T-cell (primary cell): Measurements from ENCODE around the gene PLD4. TPM values are rescaled to one million over a fixed set of nuclear protein-coding genes. Genes with fewer than 3 reads are reported as not detected.
A peak's percentile ranks its signal among the peaks of the same experiment; 100 is the strongest.

Source experiments
- ATAC-seq, 4 experiments: fragments of 200-7000 bp in 3 of 4; fragments of 150-1000 bp in 1 of 4; cut with Tn5 transposase; replicated peaks in 1 of 4; 1 replicate in 3 of 4; 2 replicates in 1 of 4; pipeline ENCODE4 v1.10.0; 2021; ENCODE audit warnings: moderate library complexity in 3 of 4, mild to moderate bottlenecking in 2 of 4, moderate number of reproducible peaks in 1 of 4
- CTCF ChIA-PET, 2 donors: fragments of 300-600 bp; sonication (Branson Sonifier 250); formaldehyde crosslinking; loops; one replicate each; lab custom pipeline; 2022; ENCODE audit warnings: antibody characterized with exemption in 2 of 2; lab: Charles Lee
- POLR2A ChIA-PET, 2 donors: fragments of 300-600 bp; sonication (Branson Sonifier 250); formaldehyde crosslinking; loops; one replicate each; lab custom pipeline; 2022; ENCODE audit warnings: antibody characterized with exemption in 2 of 2; lab: Charles Lee
- DNase-seq, 35 experiments: peaks; one replicate each; pipeline versions ENCODE4 v3.0.0 to v3.0.0-alpha.2; 2013 to 2023
- H3K27ac ChIP-seq: one replicate; pipeline ENCODE4 v1.5.1; 2013; ENCODE audit warnings: low read length
- H3K27me3 ChIP-seq, 2 experiments: replicated peaks in 1 of 2; 1 replicate in 1 of 2; 2 replicates in 1 of 2; pipeline versions ENCODE4 v1.6.1 to v1.7.0; 2013; ENCODE audit warnings: low read length in 1 of 2, mixed read lengths in 1 of 2; ENCODE audit not compliant: control insufficient read depth in 2 of 2, insufficient read depth in 2 of 2; ENCODE audit errors: extremely low read depth in 1 of 2
- H3K36me3 ChIP-seq, 2 donors: 1 replicate in 1 of 2; 2 replicates in 1 of 2; pipeline versions ENCODE4 v1.6.1 to v1.7.0; 2013; ENCODE audit warnings: low read length in 1 of 2; ENCODE audit not compliant: control insufficient read depth in 2 of 2, insufficient read depth in 1 of 2; ENCODE audit errors: extremely low read depth in 1 of 2
- H3K4me1 ChIP-seq, 2 experiments: 1 replicate in 1 of 2; 2 replicates in 1 of 2; pipeline versions ENCODE4 v1.6.1 to v1.7.0; 2013; ENCODE audit warnings: low read length in 2 of 2, mixed read lengths in 1 of 2; ENCODE audit not compliant: insufficient read depth in 2 of 2, control insufficient read depth in 1 of 2; ENCODE audit errors: extremely low read depth in 1 of 2
- H3K4me3 ChIP-seq, 2 donors: 1 replicate in 1 of 2; 2 replicates in 1 of 2; pipeline versions ENCODE4 v1.5.1 to v1.7.0; 2013; ENCODE audit warnings: mild to moderate bottlenecking in 2 of 2, low read length in 1 of 2, moderate library complexity in 1 of 2; ENCODE audit not compliant: control insufficient read depth in 1 of 2; ENCODE audit errors: extremely low read depth in 1 of 2
- H3K9me3 ChIP-seq: 2 replicates; pipeline ENCODE4 v1.7.0; 2013
- H3K27ac Mint-ChIP-seq, 2 donors: one replicate each; pipeline ENCODE4 v1.8.0; 2020 to 2021; ENCODE audit warnings: mild to moderate bottlenecking in 2 of 2, mixed read lengths in 2 of 2
- H3K27me3 Mint-ChIP-seq, 2 donors: one replicate each; pipeline ENCODE4 v1.8.0; 2021 to 2022; ENCODE audit warnings: mixed read lengths in 2 of 2
- H3K36me3 Mint-ChIP-seq: one replicate; pipeline ENCODE4 v1.8.0; 2021; ENCODE audit warnings: mixed read lengths
- H3K4me1 Mint-ChIP-seq, 3 donors: one replicate each; pipeline ENCODE4 v1.8.0; 2020 to 2022; ENCODE audit warnings: mixed read lengths in 3 of 3, mild to moderate bottlenecking in 1 of 3
- H3K4me3 Mint-ChIP-seq, 3 donors: one replicate each; pipeline ENCODE4 v1.8.0; 2020 to 2022; ENCODE audit warnings: mild to moderate bottlenecking in 3 of 3, mixed read lengths in 3 of 3, moderate library complexity in 3 of 3
- H3K9me3 Mint-ChIP-seq, 3 donors: one replicate each; pipeline ENCODE4 v1.8.0; 2020 to 2022; ENCODE audit warnings: mixed read lengths in 3 of 3
- WGBS: methylation state at CpG from one replicate; pipeline ENCODE4 v1.1.5; 2013; ENCODE audit warnings: missing lambda C conversion rate; ENCODE audit not compliant: insufficient coverage; 5-methylcytosine and 5-hydroxymethylcytosine counted together
- total RNA-seq, 35 experiments: library from RNA in 6 of 35; stranded (reverse) in 6 of 35; fragments of 120-200 nt in 1 of 35; gene quantifications; one replicate each; pipeline versions ENCODE4 v1.2.1 to v1.2.4 and lab custom pipeline; 2013 to 2026

PLD4 gene
- total RNA-seq, 5 donors from 2014 or later (not counting 1 experiment from before 2014, with no cell fraction given), result 0.65 to 4.9 (median 3.9) TPM

- H3K36me3 Mint-ChIP-seq, result no peaks in the 10 kb centered on the region
- peaks cover 14 to 20% of the 10 kb centered on the region in 2 donors for H3K27me3 Mint-ChIP-seq
- H3K9me3 Mint-ChIP-seq, result no peaks in the 10 kb centered on the region
- Histone ChIP-seq H3K4me1 (peaks cover 0 to 30% of the 10 kb centered on the region in 2 experiments), H3K4me3 (peak within 1 kb of the TSS in 1 of 2 donors; percentile 68), H3K36me3 (no peaks in the 10 kb centered on the region), H3K27ac (no peak within 1 kb of the TSS), H3K27me3 (peaks cover 0 to 55% of the 10 kb centered on the region in 2 experiments), H3K9me3 (no peaks in the 10 kb centered on the region)
- peak; percentile 68 to 83 (median 72) for ATAC-seq
- H3K27ac Mint-ChIP-seq, result peak within 1 kb of the TSS in 1 of 2 donors; percentile 15
- WGBS, result 4% methylated on average over 106 of the region's 111 CpGs
- DNase-seq, result peak in 16 of 35 experiments; percentile 11 to 65 (median 34)
- H3K4me3 Mint-ChIP-seq, result peak within 1 kb of the TSS; percentile 72 to 78 (median 75)
- peaks cover 10 to 16% (median 13%) of the 10 kb centered on the region in 3 donors for H3K4me1 Mint-ChIP-seq
- POLR2A ChIA-PET, result no interaction called here
- CTCF ChIA-PET, result interaction anchor here in 1 of 2 donors (0.6 kb wide), 1 partner anchor 60 kb away, joined by 3 read pairs; no protein-coding TSS in a partner anchor
These were observed 53.3 kb downstream of the PLD4 start, which contains the start of gene AHNAK2 for GRCh38 chr14:104977681-104978653. Gene AHNAK2 (minus strand): TSS chr14:104978374. CDS start chr14:104978237, 137 bp downstream.

- peaks cover 0 to 30% of the 10 kb centered on the region in 2 experiments for H3K4me1 ChIP-seq
- H3K4me3 ChIP-seq, result peak overlapping the region in 1 of 2 donors; percentile 20
- 59% methylated on average over 29 of the region's 32 CpGs for WGBS
- no peaks in the 10 kb centered on the region for H3K9me3 ChIP-seq
- DNase-seq (no peak), ATAC-seq (peak in 1 of 4 experiments; percentile 1)
- no peak overlapping the region for H3K27ac Mint-ChIP-seq
- H3K4me1 Mint-ChIP-seq, result peaks cover 10 to 16% (median 13%) of the 10 kb centered on the region in 3 donors
- H3K27me3 Mint-ChIP-seq, result peaks cover 14 to 20% of the 10 kb centered on the region in 2 donors
- no peaks in the 10 kb centered on the region for H3K36me3 Mint-ChIP-seq
- peak overlapping the region in 2 of 3 donors; percentile 3 to 39 for H3K4me3 Mint-ChIP-seq
- ChIA-PET POLR2A (interaction anchor here in 1 of 2 donors (0.6 kb wide), 1 partner anchor 315 kb away, joined by 3 read pairs; no protein-coding TSS in a partner anchor), CTCF (no interaction called here)
- H3K27me3 ChIP-seq, result peaks cover 0 to 55% of the 10 kb centered on the region in 2 experiments
- no peaks in the 10 kb centered on the region for H3K36me3 ChIP-seq
- H3K27ac ChIP-seq, result no peak overlapping the region
- H3K9me3 Mint-ChIP-seq, result no peaks in the 10 kb centered on the region
These were observed 54.3 kb downstream of the PLD4 start for GRCh38 chr14:104978746-104979691.

- Histone ChIP-seq H3K4me3 (no peak overlapping the region), H3K36me3 (no peaks in the 10 kb centered on the region), H3K4me1 (peaks cover 0 to 33% of the 10 kb centered on the region in 2 experiments), H3K27ac (no peak overlapping the region), H3K9me3 (no peaks in the 10 kb centered on the region), H3K27me3 (peaks cover 0 to 45% of the 10 kb centered on the region in 2 experiments)
- WGBS, result 69% methylated on average over 19 of the region's 19 CpGs
- H3K27me3 Mint-ChIP-seq, result peaks cover 14 to 20% of the 10 kb centered on the region in 2 donors
- H3K36me3 Mint-ChIP-seq, result no peaks in the 10 kb centered on the region
- H3K4me3 Mint-ChIP-seq, result peak overlapping the region in 2 of 3 donors; percentile 0 to 3
- no peak overlapping the region for H3K27ac Mint-ChIP-seq
- no peak for ATAC-seq
- ChIA-PET CTCF (no interaction called here), POLR2A (interaction anchor here in 1 of 2 donors (0.6 kb wide), 1 partner anchor 314 kb away, joined by 3 read pairs; no protein-coding TSS in a partner anchor)
- no peaks in the 10 kb centered on the region for H3K9me3 Mint-ChIP-seq
- peaks cover 13 to 19% (median 13%) of the 10 kb centered on the region in 3 donors for H3K4me1 Mint-ChIP-seq
- DNase-seq, result no peak
These were observed 55.3 kb downstream of the PLD4 start for GRCh38 chr14:104979758-104980610.

- WGBS, result 88% methylated on average over 20 of the region's 22 CpGs
- Histone ChIP-seq H3K9me3 (no peaks in the 10 kb centered on the region), H3K36me3 (no peaks in the 10 kb centered on the region), H3K27ac (no peak overlapping the region), H3K4me1 (peaks cover 0 to 29% of the 10 kb centered on the region in 2 experiments), H3K27me3 (peaks cover 0 to 36% of the 10 kb centered on the region in 2 experiments), H3K4me3 (no peak overlapping the region)
- ATAC-seq (no peak), DNase-seq (peak in 1 of 35 experiments; percentile 21)
- Mint-ChIP-seq H3K27me3 (peaks cover 14 to 20% of the 10 kb centered on the region in 2 donors), H3K9me3 (no peaks in the 10 kb centered on the region), H3K36me3 (no peaks in the 10 kb centered on the region), H3K27ac (no peak overlapping the region), H3K4me3 (no peak overlapping the region), H3K4me1 (peaks cover 13 to 16% (median 13%) of the 10 kb centered on the region in 3 donors)
- POLR2A ChIA-PET, result no interaction called here
- CTCF ChIA-PET, result interaction anchor here in 1 of 2 donors (0.6 kb wide), 1 partner anchor 65 kb away, joined by 4 read pairs; no protein-coding TSS in a partner anchor
These were observed 56.2 kb downstream of the PLD4 start for GRCh38 chr14:104980611-104981531.
